Breast epithelium (tissue), 4 donors: ENCODE data around the gene PSMB11. TPM values are rescaled to one million over a fixed set of nuclear protein-coding genes. Genes with fewer than 3 reads are reported as not detected.

ENCODE experiments used
- DNase-seq, 2 donors: peaks; one replicate each; pipeline ENCODE4 v3.0.0-alpha.2; 2019; ENCODE audit warnings: low spot score in 2 of 2
- H3K27ac ChIP-seq, 2 donors: fragments of 200-600 bp; sonication (generic) in 1 of 2; one replicate each; pipeline ENCODE4 v1.5.1; 2016 to 2019; ENCODE audit warnings: mild to moderate bottlenecking in 1 of 2
- H3K27me3 ChIP-seq, 2 donors: fragments of 200-600 bp; sonication (generic) in 1 of 2; one replicate each; pipeline versions ENCODE4 v1.5.1 to v1.6.0; 2017 to 2019; ENCODE audit warnings: control low read depth in 1 of 2, mild to moderate bottlenecking in 1 of 2
- H3K36me3 ChIP-seq: fragments of 200-600 bp; one replicate; pipeline ENCODE4 v1.5.1; 2019
- H3K4me1 ChIP-seq, 2 donors: fragments of 200-600 bp; sonication (generic); one replicate each; pipeline ENCODE4 v1.5.1; 2016 to 2019; ENCODE audit warnings: control low read depth in 1 of 2
- H3K4me3 ChIP-seq, 3 donors: fragments of 200-600 bp; sonication (generic); 1 replicate in 2 of 3; 2 replicates in 1 of 3; pipeline ENCODE4 v1.5.1; 2016 to 2019; ENCODE audit warnings: mild to moderate bottlenecking in 3 of 3, moderate library complexity in 2 of 3
- H3K9me3 ChIP-seq, 2 donors: fragments of 200-600 bp; sonication (generic) in 1 of 2; one replicate each; pipeline ENCODE4 v1.5.1; 2016 to 2019; ENCODE audit warnings: control low read depth in 1 of 2
- CTCF ChIP-seq, 3 donors: fragments of 450-650 bp; IDR thresholded peaks; one replicate each; pipeline ENCODE4 v1.5.1; 2016 to 2017; ENCODE audit warnings: antibody characterized with exemption in 3 of 3, mild to moderate bottlenecking in 3 of 3, moderate library complexity in 3 of 3
- POLR2A ChIP-seq: fragments of 450-650 bp; IDR thresholded peaks from one replicate; pipeline ENCODE4 v1.6.1; 2016; ENCODE audit warnings: antibody characterized with exemption, mild to moderate bottlenecking, moderate library complexity
- POLR2AphosphoS5 ChIP-seq, 3 donors: sonication (generic); formaldehyde crosslinking; IDR thresholded peaks; one replicate each; pipeline ENCODE4 v1.6.1; 2017; ENCODE audit warnings: antibody characterized with exemption in 3 of 3
- intact Hi-C: fragments of 100-400 bp; cut with DNase I; formaldehyde crosslinking; loops from one replicate; pipeline ENCODE4 v1.15.1; 2023; ENCODE audit warnings: low total_unique reads
- total RNA-seq, 3 donors: library from RNA; depleted of rRNA; stranded (reverse); fragments of >200 nt; gene quantifications; one replicate each; pipeline ENCODE4 v1.1.0, GENCODE V29; 2016

The PSMB11 gene
- not detected for total RNA-seq

GRCh38 chr14:23042162-23042965, at the start of gene PSMB11:
Gene PSMB11 (plus strand): TSS chr14:23042212. CDS start chr14:23042226, 14 bp downstream.
- intact Hi-C loops, result no loop called here
- H3K4me1 ChIP-seq, result no peaks in the 10 kb centered on the region
- no peaks in the 10 kb centered on the region for H3K9me3 ChIP-seq
- DNase-seq, result no peak
- no peaks in the 10 kb centered on the region for H3K36me3 ChIP-seq
- TF ChIP-seq POLR2A, result no peak
- TF ChIP-seq CTCF (IDR thresholded peaks at IDR 0.05), result no peak
- no peak for TF ChIP-seq POLR2AphosphoS5 (IDR thresholded peaks at IDR 0.05)
- no peak within 1 kb of the TSS for H3K4me3 ChIP-seq
- H3K27me3 ChIP-seq, result no peaks in the 10 kb centered on the region
- H3K27ac ChIP-seq, result no peak within 1 kb of the TSS

DNA sequence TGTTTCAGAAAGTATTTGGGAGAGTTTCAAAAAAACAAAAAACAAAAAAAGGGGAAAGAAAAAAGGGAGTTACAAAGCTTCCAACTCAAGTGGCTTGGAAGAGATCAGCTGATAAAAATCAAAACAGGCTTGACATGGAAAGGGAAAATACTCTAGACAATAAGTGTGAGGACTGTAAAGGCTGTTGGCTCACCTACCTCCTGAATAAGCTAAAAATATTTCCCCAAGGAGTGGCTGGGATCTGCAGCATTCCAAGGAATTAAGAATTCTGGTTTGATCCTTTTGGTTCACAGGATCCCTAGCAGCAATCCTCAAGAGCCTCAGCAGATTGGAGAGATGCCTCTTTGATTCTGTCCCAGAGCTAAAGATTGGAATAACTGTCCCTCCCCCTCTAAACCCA, 48.5 kb upstream of the PSMB11 start:
- H3K27ac ChIP-seq, result peak overlapping the region in 1 of 2 donors; percentile 1
- no peaks in the 10 kb centered on the region for H3K4me1 ChIP-seq
- DNase-seq, result no peak
- TF ChIP-seq POLR2AphosphoS5 (IDR thresholded peaks at IDR 0.05) (no peak), POLR2A (no peak), CTCF (IDR thresholded peaks at IDR 0.05) (no peak)
- H3K27me3 ChIP-seq, result no peaks in the 10 kb centered on the region
- no peak overlapping the region for H3K4me3 ChIP-seq
- H3K36me3 ChIP-seq, result no peaks in the 10 kb centered on the region
- H3K9me3 ChIP-seq, result no peaks in the 10 kb centered on the region
- intact Hi-C loops, result no loop called here

DNA sequence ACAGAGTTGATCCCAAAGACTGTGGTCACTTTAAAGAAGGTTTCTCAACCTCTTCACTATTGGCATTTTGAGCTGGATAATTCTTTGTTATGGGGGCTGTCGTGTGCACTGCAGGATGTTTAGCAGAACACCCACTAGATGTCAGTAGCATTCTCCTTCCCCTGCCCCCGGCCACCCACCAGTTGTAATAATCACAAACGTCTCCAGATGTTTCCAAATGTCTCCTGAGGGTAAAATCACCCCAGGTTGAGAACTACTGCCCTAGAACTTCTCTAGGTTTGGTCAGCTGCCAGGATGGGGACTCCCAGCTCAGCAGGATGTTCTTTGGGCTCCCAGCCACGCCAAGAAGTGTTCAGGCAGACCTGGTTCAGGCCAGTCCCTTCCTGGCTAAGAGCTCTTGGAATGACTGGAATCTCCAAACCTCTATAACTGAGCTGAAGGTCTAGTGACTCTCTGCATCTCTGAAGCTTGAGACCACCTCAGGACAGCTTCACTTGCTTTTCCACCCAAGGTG, 47.2 kb upstream of the PSMB11 start:
- Histone ChIP-seq H3K36me3 (no peaks in the 10 kb centered on the region), H3K27me3 (no peaks in the 10 kb centered on the region), H3K9me3 (no peaks in the 10 kb centered on the region), H3K27ac (peak overlapping the region in 1 of 2 donors; percentile 48), H3K4me3 (no peak overlapping the region), H3K4me1 (no peaks in the 10 kb centered on the region)
- TF ChIP-seq CTCF (IDR thresholded peaks at IDR 0.05) (peak in 1 of 3 donors; percentile 15), POLR2AphosphoS5 (IDR thresholded peaks at IDR 0.05) (no peak)
- peak in 1 of 2 donors; percentile 75 for DNase-seq
- intact Hi-C loops, result no loop called here

DNA sequence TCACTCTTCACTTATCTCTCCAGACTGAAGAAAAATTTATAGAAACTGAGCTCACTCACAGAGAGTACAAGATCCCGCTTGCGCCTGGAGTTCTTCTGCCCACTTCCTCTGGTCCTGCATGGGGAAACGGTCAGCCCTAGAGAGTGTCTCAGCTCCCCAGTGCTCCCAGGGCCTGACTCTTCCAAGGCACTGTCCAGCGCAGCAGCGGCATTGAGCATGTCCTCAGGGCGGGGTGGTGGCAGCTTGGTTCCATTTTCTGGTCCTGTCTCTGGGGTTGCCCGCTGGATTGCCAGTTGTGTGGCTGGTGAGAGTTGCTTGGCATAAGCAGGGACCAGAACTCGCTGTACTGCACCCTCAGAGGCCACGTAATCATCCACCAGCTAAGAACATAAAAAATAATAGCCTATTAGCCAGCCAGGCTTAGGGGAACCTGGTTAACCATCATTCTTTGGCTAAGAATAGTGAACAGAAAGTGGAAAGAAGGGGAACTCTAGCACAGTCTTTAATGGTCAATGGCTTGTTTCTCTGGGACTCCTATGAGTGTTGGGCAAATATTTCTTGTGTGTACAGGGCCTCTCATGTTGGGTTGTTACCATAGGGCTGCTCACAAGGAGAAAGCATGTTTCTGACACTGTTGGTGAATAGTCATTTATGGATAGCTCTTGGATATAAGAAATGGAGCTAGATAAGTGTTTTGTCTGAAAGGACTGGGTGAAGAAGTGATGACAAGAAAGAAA, 46.0 kb upstream of the PSMB11 start:
- Histone ChIP-seq H3K9me3 (no peaks in the 10 kb centered on the region), H3K27me3 (no peaks in the 10 kb centered on the region), H3K4me3 (no peak overlapping the region), H3K4me1 (no peaks in the 10 kb centered on the region), H3K36me3 (no peaks in the 10 kb centered on the region), H3K27ac (no peak overlapping the region)
- intact Hi-C loops, result no loop called here
- TF ChIP-seq CTCF (IDR thresholded peaks at IDR 0.05) (no peak), POLR2AphosphoS5 (IDR thresholded peaks at IDR 0.05) (no peak), POLR2A (no peak)
- DNase-seq, result no peak
